KG1 (cell line): Measurements from ENCODE around the gene LRWD1.
"Not testable (repeated sequence)": the region's sequence is repeated elsewhere in the genome, so short reads cannot be mapped to it uniquely, and the experiment has no call there.

ENCODE experiments used
- DNase-seq: peaks from one replicate; lab custom pipeline; 2025; lab: John Stamatoyannopoulos, UW

The LRWD1 gene

DNA sequence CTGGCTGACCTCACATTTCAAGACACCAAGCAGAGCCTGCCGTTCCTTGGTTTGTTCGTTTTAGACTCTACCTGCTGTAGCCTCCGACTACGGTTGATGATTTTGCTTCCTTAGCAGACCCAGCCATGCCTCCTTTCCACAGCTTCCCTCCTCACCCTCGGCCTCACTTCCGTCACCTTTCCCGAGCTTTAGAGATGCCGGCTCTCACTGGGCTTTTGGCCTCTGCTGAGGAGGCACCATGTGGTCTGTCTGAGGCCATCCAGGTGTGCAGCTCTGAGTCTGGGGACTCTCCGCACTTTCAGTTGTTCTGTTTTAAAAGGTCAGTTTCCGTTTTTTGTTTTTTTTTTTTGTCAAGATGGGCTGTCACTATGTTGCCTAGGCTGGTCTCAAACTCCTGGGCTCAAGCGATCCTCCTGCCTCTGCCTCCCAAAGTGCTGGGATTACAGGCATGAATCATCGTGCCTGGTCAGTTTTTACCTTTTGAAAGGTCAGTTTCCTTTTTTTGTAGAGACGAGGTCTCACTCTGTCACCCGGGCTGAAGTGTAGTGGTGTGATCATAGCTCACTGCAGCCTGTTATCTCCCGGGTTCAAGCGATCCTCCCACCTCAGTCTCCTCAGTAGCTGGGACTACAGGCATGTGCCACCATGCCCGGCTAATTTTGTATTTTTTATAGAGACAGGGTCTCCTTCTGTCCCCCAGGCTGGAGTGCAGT lies 19.7 kb upstream of the LRWD1 start:
- DNase-seq: no peak

DNA sequence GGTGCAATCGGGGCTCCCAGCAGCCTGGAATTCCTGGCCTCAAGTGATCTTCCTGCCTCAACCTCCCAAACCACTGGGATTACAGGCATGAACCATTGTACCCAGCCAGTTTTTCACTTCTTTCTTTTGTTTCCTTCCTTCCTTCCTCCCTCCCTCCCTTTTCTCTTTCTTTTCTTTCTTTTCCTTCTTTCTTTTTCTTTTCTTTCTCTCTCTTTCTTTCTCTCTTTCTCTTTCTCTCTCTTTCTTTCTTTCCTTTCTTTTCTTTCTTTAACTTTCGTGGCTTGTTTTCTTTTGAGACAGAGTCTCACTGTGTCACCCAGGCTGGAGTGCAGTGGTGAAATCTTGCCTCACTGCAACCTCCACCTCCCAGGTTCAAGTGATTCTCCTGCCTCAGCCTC lies 19.1 kb upstream of the LRWD1 start:
- no peak for DNase-seq

DNA sequence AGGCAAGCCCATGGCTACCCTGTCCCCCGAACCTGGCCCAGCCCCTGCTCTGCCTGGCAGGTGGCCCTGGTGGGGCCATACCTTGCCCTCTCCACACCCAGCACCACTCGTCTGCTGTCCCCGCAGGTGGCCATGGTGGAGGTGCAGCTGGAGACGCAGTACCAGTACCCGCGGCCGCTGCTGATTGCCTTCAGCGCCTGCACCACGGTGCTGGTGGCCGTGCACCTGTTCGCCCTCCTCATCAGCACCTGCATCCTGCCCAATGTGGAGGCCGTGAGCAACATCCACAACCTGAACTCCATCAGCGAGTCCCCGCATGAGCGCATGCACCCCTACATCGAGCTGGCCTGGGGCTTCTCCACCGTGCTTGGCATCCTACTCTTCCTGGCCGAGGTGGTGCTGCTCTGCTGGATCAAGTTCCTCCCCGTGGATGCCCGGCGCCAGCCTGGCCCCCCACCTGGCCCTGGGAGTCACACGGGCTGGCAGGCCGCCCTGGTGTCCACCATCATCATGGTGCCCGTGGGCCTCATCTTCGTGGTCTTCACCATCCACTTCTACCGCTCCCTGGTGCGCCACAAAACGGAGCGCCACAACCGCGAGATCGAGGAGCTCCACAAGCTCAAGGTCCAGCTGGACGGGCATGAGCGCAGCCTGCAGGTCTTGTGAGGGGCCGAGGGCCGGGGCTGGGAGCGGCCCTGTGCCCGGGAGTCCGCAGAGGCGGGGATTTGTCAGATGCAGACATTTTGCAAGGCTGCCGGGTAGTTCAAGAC lies 18.2 kb upstream of the LRWD1 start:
- DNase-seq: no peak

DNA sequence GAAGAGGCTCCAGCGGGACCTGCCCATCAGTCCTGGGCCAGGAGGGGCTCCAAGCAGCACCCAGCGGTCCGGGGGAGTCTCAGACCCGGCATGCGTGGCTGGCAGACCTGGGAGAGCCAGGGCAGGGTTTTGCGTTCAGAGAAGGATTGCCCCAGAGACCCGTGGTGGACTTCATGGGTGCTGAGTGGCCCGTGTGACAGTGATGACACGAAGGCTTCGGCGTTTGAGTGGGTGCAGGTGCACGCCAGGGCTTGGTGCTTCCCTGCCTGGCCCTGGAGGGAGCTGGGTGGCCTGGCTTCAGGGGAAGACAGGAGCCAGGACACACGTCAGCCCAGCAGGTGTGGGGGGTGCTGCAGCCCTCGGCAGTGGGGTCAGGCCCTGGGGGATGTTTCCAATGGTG lies 17.5 kb upstream of the LRWD1 start:
- no peak for DNase-seq

DNA sequence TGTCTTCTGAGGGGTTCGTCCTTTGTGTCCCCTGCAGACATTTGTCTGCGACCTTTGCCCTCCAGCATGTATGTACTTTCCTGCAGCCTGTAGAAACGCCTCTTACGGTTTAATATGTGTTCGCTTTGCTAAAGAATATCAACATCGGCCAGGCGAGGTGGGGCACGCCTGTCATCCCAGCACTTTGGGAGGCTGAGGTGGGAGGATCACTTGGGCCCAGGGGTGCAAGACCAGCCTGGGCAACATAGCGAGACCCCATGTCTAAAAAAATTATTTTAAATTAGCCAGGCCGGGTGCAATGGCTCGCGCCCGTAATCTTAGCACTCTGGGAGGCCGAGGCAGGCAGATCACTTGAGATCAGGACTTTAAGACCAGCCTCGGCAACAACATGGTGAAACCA lies 15.6 kb upstream of the LRWD1 start:
- no peak for DNase-seq

DNA sequence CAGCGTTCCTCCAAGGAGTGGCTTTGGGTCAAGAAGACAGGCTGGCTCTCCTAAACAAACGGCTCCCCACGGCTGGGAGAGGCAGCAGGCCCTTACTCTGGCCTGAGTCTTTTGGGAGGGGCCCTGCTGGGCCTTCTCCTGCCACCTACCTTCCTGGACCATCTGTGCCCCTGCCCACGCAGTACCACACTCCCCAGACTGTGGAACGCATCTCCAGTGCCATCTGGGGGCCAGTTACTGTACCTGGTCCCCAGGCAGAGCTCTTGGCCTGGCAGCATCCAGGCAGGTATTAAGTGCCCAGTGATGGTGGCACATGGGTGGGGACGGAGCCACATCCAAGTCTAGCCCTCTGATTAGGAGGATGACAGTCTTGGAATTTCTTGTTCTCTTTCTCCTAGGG lies 14.5 kb upstream of the LRWD1 start:
- no peak for DNase-seq

DNA sequence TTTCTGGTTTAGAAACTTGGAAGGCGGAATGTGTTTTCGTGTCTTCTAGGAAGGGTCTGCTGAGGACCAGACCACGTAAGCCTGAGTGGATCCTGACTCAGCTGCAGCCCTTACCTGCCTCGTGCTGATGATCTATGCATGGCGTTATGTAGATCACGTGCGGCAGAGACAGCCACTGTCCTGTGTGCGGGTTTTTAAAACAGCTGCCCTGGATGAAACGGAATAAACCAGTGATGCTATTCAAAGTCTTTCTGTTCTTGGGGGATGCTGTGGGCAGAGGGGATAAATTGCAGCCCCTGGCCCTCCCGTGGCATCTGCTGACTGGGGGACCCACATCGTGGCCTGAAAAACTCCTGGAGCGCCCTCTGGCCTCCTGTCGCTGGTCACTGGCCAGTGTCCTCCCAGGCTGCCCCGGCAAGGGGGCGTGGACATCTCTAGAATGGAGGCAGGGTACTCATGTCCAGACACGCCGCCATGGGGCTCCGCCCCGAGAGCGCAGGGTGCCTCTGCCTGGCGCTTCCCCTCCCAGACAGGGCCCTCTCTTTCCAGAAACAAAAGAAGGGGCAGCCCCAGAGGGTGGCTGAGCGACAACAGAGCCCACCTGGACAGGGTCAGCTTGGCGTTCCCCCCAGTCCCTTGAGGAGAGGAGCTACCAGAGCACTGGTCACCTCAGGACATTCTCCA lies 13.3 kb upstream of the LRWD1 start:
- DNase-seq: no peak

DNA sequence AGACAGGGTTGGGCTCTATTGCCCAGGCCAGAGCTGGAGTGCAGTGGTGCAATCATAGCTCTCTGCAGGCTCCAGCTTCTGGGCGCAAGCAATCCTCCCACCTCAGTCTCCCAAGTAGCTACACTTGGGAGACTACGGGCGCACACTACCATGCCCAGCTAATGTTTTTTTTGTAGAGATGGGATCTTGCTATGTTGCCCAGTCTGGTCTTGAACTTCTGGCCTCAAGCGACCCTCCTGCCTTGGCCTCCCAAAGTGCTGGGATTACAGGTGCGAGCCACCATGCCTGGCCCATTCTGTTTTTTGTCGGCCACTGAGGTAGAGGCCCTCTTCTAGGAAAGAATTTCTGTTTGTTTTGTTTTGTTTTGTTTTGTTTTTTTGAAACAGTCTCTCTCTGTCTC lies 12.3 kb upstream of the LRWD1 start:
- DNase-seq: no peak

DNA sequence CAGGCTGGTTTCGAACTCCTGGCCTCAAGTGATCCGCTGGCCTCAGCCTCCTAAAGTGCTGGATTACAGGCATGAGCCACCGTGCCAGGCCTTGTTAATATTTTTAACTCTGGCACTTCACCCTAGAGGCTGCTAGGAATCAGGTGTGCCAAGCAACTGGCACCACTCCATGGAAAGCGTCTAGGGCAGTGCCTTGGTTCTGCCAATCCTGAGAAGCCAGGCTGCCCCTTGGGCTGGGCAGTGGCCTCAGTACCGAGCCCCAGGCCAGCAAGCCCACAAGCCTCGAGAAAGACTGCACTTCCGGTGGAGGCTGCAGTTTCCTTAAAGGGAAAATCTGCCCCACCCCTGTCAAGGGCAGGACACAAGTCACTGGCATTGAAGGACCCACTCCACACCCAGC lies 11.5 kb upstream of the LRWD1 start:
- DNase-seq: no peak

DNA sequence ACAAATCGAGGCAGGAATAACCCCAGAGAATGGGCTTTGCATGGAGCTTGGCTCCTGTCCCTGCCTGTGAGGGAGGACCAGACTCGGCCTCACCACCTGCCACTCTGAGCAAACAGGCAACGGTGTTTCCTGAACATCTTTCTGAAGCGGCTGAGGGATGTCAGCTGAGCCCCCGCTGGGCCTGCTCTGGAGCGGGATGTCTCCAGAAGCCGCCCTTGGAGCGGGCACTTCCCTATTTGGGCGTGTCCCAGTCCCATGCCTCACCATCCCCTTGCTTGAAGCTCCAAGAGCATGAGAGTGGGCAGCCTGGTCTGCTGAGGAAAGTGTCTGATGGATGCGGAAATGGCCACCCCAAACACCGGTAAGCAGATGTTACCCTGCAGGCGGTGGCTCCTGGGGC lies 10.3 kb upstream of the LRWD1 start:
- no peak for DNase-seq

DNA sequence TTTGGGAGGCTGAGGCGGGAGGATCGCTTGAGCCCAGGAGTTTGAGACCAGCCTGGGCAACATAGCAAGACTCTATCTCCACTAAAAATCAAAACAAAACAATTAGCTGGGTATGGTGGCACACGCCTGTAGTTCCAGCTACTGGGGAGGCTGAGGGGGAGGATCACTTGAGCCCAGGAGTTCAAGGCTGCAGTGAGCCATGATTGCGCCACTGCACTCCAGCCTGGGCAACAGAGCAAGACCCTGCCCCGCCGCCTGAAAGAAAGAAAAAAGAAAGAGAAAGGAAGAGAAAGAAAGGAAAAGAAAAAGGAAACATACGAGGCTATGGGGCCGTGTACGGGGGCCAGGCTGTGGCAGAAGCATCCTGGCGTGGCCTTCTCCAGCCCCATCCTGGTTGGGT lies 9.9 kb upstream of the LRWD1 start:
- not testable (repeated sequence) for DNase-seq

DNA sequence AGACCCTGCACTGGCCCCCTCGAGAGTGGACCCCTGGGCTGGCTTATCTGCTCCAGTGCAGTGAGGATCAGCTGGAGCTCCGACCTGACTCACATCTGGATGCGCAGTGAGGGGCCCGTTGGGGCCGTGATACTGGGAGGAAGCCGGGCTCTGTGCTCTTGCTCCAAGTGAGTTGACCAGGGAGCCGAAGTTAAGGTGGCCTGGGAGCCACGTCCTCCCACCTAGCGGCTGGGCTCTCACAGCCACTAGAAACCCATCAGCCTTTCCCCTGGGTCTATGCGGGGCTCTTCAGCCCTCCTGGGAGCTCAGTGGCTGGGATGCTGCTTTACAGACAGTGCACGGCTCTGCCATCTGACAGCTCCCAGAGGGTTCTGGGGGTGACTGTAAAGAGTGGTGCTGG lies 9.2 kb upstream of the LRWD1 start:
- no peak for DNase-seq

DNA sequence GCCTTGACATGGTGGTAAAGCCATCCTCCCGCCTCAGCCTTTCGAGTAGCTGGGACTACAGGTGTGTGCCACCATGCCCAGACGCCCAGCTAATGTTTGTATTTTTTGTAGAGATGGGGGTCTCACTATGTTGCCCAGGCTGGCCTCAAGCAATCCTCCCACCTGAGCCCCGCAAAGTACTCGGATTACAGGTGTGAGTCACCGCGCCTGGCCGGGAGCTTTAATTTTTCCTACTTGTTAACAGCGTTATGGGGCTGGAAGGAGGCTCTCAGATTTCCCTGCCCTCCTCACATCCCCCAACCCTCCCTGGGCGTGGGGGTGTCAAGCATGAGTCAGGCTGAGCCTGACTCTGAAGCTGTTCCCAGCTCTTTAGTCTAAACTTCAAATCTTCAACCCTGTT lies 8.5 kb upstream of the LRWD1 start:
- DNase-seq: no peak

DNA sequence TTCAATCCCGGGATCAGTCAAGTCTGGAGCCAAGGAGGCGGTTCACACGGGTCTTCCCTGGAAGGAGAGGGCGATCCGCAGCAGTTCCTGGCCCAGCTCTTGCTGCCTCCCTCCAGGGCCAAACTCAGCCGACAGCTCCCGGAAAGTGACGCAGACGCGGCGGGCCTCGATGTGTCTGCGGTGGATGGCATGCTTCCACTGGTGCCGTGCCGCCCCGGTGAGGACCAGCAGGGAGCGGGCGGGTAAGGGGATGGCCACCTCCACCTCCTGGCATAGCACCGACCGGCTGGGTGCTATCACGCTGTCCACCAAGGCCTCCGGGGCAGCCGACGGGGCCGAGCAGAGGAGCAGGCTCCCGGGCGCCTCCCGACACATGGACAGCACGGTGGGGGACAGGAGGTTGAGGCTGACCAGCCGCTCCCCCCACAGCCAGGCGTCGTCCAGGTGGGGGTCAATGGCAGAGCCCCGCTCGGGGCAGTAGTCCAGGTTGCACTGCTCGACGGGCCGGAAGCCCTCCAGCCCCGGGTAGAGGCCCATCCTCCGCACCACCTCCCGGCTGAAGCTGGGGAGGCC lies 7.3 kb upstream of the LRWD1 start:
- DNase-seq: no peak

DNA sequence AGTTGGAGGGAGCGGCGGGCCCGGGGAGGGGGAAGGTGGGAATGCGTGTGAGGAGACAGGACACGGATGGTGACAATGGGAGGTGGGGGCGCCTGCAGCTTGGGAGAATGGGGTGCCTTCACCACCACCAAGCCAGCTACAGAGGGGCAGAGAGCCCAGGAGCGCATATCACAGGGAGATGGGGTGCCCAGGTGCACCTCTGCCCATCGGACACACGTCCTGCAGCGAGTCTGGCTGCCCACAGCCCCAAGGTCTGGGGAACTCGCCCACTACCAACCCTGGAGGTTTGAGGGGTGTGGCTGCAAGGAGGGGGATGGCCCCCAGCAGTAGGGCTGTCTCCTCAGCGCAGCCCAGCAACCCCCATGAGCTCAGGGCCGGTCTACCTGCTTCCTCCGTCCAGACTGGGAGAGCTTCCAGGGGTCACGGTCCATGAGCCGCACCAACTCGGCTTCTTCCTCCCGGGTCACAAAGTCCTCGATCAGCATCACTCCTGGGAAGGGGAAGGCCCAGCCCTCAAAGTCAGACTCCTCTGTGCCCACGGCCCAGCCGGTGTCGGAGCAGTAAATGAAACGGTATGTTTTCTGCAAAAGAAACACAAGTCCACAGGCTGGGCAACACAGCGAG lies 5.5 kb upstream of the LRWD1 start:
- no peak for DNase-seq

DNA sequence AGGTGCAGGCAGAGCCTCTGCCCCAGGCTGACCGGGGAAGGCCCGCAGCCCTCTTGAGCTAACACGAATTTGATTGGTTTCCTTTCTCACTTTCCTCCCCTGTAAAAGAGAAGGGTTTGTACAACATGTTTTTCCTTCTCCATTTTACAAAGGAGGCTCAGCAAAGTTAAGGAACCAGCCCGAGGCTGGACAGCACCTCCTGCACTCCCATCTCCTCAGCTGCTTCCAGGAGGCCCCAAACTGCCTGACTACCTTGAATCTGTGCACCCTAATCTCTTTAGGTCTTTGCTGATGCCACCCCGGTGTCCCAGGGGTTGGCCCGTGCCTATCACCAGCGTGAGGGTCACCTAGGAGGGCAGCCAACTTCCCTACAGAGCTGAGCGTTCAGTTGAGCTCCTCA lies 4.3 kb upstream of the LRWD1 start:
- DNase-seq: no peak

DNA sequence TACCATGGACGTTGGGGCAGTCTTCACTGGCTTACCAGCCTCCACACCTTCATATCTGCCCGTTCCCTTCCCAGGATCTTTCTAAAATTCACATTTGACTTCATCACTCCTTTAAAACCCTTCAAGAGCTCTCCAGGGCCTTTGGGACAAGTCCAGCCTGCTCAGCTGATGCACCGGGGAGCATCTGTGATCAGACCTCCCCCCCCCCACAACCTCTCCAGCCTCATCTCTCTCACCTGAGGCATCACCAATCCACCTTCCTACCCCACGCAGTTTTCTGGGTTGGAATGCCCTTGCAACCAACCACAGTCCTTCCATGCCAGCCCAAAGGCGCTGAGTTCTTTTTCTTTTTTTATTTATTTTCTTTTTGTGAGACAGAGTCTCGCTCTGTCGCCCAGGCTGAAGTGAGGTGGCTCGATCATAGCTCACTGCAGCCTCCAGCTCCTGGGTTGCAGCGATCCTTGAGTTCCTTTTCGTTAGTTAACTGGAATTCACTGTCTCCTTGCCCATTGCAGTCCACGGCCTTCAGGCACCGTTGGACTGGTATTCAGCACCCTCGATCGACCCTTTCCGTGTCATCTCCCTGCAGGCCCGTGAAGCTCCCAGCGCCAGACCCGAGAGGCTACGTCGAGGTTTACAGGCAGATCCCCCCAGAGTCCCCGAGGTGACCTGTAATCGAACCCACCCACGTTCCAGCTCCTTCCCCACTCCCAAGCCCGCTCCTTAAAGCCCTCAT lies 775 bp upstream of the LRWD1 start:
- DNase-seq: no peak

DNA sequence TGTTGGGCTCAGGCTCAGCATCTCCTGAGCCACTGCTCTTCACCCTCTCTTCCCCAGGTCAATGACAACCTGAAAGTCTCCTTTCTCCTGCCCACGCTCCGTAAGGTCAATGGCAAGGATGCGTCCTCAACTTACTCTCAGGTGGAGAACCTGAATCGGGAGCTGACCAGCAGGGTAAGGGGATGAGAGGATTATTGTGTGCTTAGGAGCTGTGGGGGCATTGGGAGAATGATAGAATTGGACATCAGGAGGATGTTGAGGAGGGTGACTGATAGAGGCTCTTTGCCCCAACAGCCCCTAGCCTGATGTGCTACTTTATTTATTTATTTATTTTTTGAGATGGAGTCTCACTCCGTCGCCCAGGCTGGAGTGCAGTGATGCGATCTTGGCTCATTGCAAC lies 1.3 kb downstream of the LRWD1 start:
- DNase-seq: no peak

DNA sequence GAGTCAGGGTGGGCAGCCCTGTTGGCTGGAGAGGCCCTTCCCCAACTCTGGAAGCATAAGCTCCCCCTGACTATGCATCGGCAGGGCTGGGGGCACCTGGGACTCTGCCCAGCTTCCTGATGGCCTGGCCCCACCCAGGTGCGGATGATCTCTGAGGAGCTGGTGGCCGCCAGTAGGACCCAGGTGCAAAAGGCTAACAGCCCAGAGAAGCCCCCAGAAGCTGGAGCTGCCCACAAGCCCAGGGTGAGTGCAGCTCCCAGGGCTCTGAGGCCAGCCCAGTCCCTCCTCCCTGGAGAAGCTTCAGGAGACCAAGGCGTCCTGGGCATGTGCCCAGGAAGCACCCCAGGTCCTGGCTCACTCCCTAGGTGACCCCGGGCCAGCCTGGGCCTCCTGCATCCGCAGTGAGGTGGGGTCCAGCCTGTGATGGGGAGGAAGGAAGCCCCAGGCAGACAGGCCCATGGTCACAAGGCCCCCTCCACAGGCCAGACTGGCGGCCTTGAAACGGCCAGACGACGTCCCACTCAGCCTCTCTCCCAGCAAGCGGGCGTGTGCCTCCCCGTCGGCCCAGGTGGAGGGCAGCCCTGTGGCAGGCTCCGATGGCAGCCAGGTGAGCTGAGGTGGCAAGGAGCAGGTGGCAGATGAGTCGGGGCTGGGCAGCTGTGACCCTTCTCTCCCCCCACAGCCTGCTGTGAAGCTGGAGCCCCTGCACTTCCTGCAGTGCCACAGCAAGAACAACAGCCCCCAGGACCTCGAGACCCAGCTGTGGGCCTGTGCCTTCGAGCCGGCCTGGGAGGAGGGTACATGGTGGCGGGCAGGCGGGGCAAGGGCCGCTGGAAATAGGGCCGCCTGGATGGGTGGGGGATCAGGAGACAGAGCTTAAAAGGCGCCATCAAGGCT lies 3.0 kb downstream of the LRWD1 start:
- no peak for DNase-seq

DNA sequence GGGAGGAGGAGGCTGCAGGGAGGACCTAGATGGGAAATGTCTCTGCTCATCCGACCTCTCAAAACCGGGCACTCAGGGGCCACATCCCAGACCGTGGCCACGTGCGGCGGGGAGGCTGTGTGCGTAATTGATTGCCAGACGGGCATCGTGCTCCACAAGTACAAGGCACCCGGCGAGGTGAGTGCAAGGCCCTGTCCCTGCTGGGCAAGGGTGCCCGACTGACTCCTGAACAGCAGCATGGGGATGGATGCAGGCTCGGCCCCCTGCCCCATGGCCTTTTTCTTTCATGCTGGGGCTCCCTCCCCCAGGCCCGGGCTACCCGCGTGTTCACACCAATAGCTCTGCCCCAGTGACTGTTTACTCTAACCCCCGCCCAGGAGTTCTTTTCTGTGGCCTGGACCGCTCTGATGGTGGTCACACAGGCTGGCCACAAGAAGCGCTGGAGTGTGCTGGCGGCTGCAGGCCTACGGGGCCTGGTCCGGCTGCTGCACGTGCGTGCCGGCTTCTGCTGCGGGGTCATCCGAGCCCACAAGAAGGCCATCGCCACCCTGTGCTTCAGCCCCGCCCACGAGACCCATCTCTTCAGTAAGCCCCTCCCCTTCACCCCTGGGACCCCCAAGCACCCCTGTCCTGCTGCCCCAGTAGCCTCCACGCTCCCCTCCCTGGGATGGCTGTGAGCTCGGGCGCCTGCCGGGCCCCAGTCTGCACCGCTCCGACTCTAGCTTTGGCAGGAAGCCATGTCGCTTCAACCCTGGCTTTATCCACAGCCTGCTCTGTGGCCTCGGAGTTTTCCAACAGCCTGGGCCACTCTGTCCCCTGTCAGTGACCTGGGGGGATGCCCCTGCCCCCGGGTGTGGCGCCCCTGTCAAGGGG lies 3.9 kb downstream of the LRWD1 start:
- DNase-seq: no peak
